COLO668 (cell line): ENCODE results near the gene TMEM91.

Experiments
- DNase-seq: peaks from one replicate; lab custom pipeline; 2025; ENCODE audit not compliant: unreplicated experiment; lab: John Stamatoyannopoulos, UW

TMEM91 gene

DNA sequence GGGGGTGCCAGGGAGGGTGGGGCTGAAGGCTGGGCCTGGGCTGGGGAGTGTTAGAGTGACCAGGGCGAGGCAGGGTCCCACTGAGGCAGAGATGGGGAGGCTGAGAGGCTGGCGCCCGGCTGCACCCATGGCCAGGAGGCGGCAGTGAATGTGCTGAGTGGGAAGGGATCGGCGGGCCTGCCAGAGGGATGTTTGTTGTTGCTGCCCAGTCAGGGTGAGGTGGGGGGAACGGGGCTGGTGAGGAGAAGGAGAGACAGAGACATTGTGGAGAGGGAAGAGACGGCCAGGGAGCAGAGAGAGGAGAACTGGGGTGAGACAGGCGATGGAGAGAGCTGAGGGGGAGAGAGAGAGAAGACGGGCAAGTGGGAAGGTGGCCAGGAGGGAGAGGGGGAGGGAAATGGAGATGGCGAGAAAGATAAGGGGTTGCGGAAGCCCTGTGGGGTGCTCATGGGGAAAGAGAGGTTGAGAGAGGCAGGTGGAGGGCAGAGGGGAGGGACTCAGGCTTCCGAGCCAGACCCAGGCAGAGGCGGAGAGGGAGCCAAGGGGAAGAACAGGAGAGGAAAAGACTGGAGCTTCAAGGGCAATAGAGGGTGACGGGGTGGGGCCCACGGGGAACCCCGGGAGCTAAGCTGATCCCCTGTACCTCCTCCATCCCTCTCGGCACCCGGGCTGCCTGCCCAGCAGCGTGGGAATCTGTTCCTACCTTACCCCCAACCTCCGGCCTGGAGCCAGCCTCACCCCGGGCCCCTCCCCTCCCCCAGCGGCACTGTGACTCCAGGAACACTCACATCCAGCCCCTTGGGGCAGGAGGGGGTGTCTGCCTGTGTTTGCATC, 51.5 kb downstream of the TMEM91 start:
- DNase-seq = peak; percentile 54

DNA sequence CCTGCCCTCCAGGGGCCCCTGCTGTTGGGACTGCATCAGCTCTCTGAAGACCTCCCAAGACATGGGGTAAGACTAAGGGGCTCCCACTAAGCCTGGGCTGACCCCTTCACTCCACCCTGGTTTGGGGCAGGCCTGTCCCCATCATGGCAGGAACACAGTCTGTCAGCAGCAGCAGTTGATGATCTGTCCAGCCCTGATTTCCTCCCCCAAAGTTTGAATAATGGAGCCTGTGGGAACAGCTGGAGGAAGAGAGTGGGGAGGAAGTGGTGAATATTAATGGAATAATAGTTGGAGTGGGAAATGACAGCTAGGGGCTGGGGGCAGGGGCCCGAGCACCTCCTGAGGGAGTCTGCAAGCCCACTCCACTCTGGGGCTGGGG, 52.1 kb downstream of the TMEM91 start:
- DNase-seq = no peak

DNA sequence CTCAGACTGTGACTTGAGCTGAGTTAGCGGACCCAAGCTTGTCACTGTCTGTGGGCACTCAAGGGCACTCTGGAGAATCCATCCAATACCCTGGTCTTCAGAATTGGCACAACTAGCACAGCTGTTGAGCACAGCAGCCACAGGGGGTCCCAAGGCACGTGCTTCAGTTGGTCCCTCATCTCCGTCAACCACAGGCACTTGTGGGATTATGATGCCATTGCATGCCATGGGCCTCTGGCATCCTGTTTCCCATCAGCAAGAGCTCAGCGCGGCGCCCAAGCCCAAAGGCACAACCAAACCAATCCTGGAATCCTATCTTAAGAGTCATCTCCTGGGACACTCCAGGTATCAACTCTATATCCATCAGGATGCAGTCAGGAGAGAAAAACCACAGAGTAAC, 54.6 kb downstream of the TMEM91 start:
- DNase-seq = no peak

DNA sequence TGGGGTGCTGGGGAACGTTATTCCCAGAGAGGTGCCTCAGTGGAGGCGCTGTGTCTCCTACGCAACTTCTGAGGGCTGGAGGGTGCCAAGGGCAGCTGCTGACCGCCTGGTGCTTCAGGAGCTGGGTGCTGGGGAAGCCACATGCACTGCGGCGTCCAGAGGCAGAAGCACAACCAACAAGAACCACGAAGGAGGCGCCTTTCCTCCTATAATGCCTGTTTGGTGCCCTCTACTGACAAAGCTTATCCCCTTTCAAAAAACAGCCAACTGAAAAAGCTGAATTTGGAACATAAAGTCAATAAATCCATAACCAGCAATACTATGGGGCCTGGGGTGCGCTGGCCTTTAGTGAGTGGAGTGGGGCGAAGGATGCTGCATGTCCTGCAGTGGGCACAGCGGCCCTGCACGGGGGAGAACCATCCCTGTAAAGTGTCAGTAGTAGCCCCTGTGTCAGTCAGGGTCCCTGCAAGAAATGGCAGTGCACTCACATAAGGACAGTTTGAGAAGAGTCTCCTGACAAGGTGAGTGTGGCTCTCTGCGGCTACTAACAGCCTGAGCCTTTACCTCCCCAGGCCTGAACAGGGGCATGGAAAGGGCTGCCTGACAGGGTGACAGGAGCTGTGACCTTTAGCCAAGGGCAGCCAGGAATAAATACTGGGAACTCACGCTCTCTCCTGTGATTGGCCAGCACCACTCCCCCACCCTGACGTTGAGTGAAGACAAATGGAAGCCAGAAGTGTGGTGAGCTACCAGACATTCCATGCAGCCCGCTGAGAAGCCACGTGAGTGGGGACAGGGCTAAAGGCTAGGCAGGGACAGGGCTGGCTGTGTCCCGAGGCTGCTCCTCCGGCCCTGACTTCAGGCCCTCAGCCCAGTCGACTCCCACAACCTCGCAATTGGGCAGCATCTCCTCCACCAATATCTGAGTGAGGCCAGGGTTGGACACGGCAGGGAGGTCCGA, 55.4 kb downstream of the TMEM91 start:
- DNase-seq = peak; percentile 3

DNA sequence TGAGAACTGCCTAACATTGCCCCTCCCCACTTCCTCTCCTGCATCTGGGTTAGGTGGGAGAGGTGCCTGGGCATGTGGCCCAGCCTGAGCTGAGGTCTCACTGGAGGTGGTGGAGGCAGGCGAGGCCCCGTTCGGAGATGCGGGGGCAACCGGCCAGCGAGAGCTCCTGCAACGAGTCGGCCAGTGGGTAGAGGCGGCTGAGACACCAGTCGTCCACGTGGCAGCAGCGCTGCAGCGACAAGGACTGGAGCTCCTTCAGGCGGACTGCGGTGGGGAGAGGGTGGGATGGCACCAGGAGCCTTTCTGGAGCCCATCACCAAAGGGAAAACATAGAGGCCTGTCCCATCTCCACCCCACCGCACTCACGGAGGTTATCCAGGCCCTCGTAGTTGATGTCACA, 56.8 kb downstream of the TMEM91 start:
- no peak for DNase-seq
